ENCODE data around the gene TUBB4A.
A peak's percentile ranks its signal among the peaks of the same experiment; 100 is the strongest.

The TUBB4A gene

DNA sequence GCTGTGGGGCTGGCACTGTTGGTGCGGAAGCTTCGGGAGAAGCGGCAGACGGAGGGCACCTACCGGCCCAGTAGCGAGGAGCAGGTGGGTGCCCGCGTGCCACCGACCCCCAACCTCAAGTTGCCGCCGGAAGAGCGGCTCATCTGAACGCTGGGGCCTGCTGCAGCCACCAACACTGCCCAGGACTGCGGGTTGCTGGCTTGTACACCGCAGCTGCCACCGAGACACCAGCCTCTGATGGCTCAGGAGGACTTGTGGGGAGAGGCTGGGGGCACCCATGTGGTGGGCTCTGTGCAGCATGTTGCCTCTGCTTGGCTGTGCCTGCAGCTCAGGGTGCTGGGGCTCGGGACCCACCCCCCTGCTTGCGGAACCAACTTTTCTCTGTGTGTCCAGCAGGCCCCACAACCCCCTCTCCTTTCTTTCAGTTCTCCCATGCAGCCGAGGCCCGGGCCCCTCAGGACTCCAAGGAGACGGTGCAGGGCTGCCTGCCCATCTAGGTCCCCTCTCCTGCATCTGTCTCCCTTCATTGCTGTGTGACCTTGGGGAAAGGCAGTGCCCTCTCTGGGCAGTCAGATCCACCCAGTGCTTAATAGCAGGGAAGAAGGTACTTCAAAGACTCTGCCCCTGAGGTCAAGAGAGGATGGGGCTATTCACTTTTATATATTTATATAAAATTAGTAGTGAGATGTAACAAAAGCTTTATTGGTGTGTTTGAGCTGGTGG is 35.4 kb downstream of the TUBB4A start:
- no peak for DNase-seq (ENCODE audit: low spot score)

DNA sequence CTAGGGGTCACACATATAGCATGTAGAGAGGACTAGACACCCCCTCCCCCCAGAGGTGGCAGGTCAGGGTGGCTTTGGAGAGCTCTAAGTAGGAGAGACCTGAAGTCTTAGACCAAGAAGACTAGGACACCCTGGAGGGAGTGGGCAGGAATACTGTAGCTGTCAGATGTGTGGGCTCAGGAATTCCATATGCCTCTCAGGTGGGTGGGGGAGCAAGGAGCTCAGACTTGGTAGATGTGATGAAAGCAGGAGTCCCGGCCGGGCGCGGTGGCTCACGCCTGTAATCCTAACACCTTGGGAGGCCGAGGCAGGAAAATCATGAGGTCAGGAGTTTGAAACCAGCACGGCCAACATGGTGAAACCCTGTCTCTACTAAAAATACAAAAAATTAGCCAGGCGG is 36.4 kb downstream of the TUBB4A start:
- DNase-seq (ENCODE audit: low spot score): no peak

DNA sequence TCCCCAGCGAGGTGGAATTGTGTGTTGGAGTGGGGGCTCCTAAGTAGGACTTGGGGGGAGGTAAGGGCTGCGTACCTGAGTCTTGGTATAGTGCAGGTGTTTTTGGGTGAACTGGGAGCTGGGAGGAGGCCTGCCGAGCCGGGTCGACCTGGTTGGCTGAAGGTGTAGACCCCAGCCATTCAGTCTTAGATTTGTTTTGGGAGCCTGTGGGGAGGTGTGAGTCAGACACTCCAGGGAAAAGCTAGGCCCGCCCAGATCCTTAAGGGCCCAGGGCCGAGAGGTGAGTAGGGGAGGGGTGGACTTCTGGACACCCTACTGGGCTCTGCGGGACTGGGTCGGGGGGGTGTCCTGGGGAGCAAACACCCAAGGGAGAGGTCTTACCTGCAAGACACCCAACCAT is 37.1 kb downstream of the TUBB4A start:
- DNase-seq (ENCODE audit: low spot score): no peak

DNA sequence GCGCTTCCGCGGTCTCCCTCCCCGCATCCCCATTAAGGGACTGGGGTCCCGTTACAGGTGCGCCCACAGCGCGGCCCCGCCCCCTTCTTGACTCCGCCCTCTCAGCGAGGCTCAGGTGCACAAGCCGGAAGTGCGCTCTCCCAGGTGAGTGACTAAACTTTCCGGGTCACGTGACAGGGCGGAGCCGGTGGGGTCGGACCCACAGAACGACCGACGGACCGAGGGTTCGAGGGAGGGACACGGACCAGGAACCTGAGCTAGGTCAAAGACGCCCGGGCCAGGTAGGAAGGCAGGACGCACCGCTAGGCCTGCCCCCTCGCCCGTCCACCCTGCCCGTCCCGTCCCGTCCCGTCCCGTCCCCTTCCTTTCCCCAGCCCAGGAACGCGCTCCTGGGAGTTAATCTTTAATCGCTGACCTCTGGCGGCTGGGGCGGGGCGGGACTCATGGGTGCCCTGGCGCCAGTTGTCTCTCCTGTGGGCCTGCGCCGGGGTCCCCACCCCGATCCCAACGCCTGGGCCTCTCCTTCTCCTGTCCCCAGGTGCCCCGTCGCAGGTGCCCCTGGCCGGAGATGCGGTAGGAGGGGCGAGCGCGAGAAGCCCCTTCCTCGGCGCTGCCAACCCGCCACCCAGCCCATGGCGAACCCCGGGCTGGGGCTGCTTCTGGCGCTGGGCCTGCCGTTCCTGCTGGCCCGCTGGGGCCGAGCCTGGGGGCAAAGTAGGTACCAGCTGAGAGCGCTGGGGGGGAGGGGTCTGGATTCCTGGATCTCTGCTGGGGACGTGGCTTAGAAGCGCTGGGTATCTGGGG is 37.8 kb downstream of the TUBB4A start, which contains the start of gene CRB3:
TSS of gene CRB3 (plus strand) at position 202 of the 804 bp plus-strand sequence. CDS start at position 633, 431 bp downstream.
- DNase-seq (ENCODE audit: low spot score): no peak

DNA sequence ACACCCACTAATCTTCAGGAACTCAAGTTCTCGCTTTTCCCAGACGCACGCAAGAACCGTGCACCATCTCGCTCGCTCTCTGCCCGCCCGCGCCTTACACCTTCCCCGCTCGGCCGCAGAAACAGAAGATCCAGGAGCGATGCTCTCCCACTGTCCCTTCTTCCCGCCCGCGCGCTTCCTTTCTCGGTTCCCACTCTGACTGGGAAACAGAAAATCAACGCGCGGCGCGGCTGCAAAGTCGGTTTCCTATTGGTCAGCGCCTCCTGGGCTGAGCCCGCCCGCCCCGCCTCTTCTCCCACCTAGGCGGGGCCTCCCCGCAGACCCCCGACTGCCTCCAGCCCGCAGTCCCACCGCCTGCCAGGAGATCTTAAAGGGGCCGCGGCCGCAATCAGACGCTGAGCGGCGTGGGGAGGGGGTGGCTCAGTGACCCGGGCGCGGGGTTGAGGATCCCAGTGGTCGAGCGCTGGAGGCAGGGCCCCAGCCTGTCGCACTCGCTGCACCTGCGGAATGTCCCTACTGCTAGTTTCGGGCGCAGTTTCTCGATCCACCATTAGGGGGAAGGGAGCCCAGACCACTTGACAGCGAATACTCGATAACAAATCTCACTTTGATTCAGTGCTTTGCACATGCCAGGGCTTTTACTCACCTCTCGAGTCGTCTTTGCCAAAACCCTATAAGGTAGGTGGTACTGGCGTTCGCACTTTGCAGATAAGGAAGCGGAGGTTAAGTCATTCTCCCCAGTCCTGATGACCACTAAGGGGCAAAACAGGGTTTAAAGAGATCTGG is 41.8 kb downstream of the TUBB4A start:
- peak; percentile 98 for DNase-seq (ENCODE audit: low spot score)

DNA sequence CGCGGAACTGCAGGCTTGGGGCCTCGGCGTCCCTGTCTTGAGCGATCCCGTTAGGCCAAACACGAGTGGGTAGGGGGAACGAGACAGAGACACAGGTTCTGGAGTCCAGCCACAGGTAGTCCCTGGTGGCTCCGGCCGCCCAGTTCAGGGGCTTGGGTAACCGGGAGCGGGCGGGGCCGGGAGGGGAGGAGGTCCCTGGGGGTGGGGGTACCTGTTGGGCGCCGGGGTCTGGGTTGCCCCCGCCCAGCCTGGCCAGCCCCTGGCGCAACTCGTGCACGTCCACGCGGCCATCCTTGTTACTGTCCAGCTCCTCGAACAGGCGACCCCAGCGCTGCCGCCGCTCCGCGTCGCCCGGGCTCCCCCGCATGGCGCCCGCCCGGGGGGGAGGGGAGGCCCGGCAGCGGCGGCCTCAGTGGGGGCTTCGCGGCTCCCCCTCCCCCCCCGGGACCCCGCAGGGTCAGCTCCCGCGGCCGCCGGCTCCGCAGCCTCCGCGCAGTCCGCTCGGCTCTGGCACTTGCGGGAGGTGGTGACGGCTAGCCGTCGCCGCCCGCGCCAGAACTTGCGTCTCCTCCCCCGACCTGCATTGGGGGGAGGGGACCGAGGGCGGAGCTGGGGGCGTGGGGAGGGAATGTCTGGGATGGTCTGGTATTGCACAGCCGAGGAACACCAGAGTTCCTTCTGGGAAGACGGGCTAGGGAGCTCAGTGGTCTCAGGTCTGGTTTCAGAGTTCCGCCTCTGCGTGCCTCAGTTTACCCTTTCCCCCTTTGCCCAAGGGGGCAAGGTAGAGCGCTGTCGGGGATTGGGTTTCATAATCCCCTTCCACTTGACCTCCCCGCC is 42.6 kb downstream of the TUBB4A start, which contains the start of gene SLC25A23:
TSS of gene SLC25A23 (minus strand) at position 531 of the 837 bp plus-strand sequence. CDS start at position 367, 164 bp downstream.
- DNase-seq (ENCODE audit: low spot score): peak; percentile 84

DNA sequence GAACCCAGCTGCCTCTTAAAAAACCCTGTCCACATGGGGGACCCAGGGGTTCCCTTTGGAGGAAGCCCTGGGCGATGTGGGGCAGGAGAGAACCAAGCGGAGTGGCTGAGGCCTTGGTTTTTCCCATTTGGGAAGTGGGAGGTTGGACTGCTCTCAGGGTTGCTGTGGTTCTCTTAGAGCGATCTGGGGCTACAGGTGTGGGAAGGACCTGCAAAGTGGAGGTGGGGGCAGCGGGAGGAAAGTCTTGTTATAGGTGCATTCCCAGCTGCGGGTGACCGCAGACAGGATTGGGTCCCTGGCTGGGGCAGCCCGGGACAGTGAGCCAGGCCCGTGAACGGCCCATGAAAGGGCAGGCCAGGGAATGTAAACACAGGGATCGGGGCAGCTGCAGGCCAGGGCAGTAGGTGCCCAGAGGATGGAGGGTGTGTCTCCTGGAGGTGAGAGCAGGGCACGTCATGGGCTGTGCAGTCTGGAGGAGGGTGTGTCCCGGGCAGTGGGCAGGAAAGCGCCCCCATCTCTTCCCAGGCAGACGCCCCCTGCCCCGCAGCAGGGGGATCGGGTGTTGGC is 43.3 kb downstream of the TUBB4A start:
- DNase-seq (ENCODE audit: low spot score): no peak

DNA sequence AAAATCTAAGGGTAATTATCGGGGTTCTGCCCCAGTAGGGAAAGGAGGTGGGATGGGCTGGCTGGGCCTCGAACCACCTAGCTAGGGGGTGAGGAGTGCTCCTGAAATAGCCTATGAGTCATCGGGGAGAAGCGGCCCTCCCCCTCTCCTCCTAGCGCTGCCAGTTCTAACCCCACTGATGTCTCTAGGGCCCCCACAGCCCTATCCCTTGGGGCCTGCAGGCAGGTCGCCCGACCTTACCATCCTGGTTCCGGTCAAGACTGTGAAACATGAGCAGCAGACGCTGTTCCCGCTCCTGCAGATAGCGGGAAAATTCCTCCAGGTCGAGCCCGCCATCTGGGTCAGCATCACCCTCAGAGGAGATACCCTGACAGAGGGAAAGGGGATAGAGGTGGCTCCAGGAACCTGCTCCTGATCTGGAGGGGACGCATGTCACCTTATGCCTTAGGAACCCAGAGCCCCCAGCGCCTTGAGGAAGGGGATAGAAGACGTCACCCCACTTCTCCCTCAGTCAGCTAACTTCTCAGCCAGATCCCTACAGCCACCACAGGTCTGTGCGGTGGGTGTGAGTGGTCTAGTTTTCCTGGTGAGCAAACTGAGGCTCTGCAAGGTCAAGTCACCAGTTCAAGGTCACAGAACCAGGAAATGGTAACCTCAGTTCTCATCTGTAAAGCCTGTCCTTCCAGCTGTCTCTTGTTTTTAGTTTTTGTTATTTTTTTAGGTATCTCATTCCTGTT is 44.0 kb downstream of the TUBB4A start:
- DNase-seq (ENCODE audit: low spot score): peak; percentile 36

DNA sequence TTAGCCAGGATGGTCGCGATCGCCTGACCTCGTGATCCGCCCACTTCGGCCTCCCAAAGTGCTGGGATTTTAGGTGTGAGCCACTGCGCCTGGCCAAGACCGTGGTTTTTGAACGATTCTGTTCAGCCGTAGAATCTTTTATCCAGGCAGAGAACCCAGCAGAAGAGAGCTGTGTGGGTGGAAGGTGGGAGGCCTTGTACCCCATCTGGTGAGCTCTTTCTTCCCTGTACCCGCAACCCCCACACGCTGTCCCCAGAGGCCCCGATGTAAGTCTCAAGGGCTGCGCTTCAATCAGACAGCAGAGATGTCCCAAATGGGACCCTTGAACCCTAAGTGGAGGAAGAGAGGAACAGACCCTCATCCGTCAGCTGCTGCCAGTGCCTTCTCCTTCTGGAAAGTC is 46.2 kb downstream of the TUBB4A start:
- peak; percentile 43 for DNase-seq (ENCODE audit: low spot score)

DNA sequence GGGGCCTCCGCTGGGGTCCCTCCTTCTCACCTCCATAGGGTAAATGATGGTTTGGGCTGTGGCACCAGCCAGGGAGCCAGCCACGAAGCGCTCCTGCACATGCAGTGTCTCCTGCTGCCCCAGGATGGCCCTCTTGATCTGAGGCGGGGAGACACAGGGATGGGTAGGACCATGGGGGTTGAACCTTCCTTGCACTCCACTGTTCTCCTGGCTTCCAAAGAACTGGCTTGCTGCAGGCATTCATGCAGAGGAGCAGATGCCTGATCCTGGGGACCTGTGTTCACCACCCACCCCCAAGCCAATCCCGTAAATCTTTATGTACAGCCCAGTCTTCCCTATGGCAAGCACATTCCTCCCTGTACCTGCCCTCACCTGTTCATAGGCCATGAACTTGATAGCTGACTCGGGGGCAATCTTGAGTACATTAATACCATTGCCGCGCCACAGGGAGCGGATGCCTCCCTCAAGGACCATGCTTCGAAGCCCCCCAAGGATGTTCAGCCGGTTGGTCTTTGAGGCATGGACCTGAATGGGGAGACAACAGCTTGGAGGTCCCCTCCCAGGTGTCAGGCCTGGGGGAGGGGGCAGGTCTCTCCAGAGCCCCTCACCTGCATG is 48.1 kb downstream of the TUBB4A start:
- DNase-seq (ENCODE audit: low spot score): no peak

DNA sequence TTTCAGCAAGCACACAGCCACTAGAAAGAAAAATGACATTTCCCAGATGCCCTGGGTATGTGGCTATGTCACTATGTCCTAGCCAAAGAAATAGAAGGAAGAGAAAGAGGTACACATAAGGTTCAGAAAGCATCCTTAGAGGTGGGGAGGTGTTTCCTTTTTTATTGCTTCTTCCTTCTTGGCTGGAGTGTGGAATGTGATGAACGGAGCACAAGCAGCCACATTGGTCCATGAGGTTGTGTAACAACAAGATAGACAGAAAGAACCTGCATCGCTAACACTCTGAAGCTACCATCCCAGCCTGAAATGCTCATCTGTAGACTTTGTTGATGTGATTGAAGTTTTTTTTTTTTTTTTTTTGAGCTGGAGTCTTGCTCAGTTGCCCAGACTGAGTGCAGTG is 49.2 kb downstream of the TUBB4A start:
- DNase-seq (ENCODE audit: low spot score): no peak

DNA sequence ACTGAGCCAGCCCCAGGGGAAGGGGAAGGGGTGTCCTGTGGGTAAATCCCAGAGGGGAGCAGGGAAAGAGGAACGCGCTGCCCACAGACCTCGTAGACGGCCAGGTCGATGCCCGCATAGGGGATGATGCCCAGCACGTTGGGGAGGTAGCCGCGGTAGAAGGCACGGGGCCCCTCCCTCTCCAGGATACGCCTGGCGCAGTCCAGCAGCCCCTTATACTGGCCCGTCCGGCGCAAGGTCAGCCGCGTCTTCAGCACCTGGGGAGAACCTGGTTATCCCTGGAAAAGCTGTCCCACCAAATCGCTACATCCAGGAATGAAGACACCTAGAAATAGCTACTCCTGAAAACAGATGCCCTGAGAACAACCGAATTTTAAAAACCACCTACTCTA is 49.9 kb downstream of the TUBB4A start:
- DNase-seq (ENCODE audit: low spot score): no peak

DNA sequence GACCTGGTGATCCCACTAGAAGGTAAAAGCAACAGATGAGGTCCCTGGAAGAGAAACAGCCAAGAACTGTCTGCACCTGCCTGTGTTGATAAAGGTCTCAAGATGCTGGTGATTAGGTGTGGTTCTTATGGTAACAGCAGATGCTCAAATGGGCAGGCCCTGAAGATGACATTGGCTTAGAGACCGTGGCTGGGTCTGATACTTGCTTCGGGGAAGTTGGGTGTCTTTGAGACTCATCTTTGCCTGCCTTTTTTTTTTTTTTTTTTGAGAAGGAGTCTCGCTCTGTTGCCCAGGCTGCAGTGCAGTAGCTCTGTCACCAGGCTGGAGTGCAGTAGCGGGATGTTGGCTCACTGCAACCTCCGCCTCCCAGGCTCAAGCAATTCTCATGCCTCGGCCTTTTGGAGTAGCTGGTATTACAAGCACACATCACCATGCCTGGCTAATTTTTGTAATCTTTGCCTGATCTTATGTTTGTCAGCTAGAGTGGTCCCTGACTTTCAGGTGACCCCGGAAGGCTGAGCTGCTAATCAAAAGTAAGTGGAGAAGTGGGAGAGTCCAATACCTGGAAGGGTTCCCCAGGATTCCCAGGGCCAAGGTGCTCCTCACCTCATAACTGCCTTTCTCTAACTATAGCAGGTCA is 50.4 kb downstream of the TUBB4A start:
- no peak for DNase-seq (ENCODE audit: low spot score)

DNA sequence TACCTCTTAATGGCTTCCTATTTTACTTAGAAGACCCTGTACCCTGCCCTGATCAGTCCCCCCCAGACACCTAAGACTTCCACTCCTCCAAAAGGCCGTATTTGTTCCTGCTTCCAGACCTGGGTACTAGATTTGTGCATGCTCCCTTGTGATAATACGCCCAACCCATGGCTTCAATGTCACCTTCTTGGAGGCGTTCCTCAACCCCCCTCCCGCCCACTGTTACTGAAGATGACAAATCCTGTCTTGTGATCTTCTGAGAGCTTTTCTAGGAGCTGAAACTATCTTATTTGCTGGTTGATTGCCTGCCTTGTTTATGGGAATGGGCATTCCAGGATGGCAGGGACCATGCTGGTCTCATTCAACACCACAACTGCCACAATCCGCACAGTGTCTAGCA is 51.9 kb downstream of the TUBB4A start:
- no peak for DNase-seq (ENCODE audit: low spot score)

DNA sequence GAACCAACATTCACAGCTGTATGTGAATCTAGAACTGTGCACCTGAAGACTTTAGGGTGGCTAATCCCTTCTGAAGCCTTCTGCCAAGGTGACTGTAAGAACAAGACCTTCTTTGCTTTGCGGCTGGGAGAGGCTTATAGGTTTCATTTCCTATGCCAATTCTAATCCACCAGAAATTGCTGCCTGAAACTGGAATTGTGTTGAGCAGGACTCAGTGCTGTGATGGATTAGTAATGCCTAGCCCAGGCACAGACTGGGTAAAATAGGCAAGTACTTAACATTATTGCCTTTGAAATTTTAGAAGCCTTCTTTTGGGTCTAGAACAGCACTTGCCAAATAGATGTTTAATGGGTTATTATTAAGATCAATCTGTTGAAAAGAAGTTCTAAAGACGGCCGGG is 54.1 kb downstream of the TUBB4A start:
- no peak for DNase-seq (ENCODE audit: low spot score)

DNA sequence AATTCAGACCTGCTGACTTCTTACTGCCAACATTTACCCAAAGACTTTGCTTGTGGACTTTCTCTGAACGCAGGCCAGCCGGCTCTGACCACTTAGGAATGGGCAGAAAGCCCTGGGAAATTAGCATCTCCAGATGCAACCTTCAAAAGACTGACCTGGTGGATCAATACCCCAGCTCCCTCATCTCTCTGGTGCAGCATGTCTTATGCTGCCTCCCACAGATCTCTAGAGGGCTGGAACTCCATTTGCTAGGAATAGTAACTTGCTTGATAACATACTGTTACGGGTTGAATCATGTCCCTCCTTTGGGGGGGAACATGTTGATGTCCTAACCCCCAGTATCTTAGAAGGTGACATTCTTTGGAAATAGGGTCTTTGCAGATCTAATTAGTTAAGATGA is 55.7 kb downstream of the TUBB4A start:
- DNase-seq (ENCODE audit: low spot score): no peak

Data from Ammon's horn (tissue), 1 donor.